ENCODE results near the gene SARDH. TPM values are rescaled to one million over a fixed set of nuclear protein-coding genes. Genes with fewer than 3 reads are reported as not detected.

SARDH gene
- total and polyA plus RNA-seq, 9 donors, result 4.9 to 7.1 (median 5.7) TPM

DNA sequence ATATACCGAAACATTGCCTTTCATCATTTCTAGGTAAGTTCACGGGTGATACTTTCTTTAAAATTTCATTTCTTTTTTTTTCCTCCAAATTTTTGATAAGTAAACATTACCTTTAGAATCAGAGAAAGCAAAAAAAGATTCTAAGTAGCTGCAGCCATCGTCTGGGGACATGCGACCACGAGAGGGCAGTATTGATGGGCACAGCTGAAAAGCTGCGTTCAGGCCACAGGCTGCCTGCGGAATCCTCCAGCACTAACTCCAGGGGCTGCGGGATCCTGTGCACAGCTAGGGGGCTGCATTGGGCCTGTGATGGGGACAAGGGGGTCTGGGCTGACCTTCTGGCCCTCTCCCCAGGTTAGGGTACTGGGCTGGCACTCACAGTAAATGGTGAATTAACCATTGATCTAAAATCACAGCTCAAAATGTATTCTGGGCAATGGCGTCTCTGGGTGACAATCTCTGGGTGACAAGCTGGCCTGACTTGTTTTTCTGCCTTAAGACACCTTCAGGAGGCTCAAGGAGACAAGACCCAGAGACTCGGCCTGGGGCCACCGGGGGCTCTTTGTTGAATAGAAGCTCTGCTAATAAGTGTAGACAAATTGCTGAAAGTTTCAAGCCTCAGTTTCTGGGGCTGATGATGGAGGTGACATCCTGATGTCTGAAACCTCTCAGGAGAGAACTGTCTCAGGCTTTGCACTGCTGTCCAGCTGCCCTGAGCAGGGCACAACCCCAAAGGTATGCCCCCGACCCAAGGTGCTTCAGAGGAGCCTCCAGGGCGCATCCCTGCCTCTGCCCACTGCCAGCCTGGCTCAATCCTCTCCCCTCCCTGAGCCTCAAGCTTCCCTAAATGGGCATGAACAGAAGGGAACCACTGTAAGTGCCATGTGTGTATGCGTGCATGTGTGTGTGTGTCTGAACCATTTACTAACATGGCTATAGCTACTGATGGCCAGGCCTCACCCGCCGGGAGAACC lies 44.3 kb upstream of the SARDH start:
- WGBS (ENCODE audit: insufficient coverage), result 42% methylated on average over 10 of the region's 16 CpGs
- no peaks in the 10 kb centered on the region for H3K9me3 ChIP-seq (replicated peaks; ENCODE audit: control insufficient read depth, low read depth, low read length)
- H3K4me1 ChIP-seq (ENCODE audit: control insufficient read depth, insufficient read depth, low read length), result peaks cover 2% of the 10 kb centered on the region
- H3K36me3 ChIP-seq (ENCODE audit: control insufficient read depth, insufficient read depth, low read length), result peaks cover 42% of the 10 kb centered on the region
- H3K27ac ChIP-seq (ENCODE audit: low read length), result no peak overlapping the region
- no peak overlapping the region for H3K4me3 ChIP-seq (ENCODE audit: low read length)
- no peaks in the 10 kb centered on the region for H3K27me3 ChIP-seq (ENCODE audit: control insufficient read depth, insufficient read depth, low read length)
- peak; percentile 78 for DNase-seq

DNA sequence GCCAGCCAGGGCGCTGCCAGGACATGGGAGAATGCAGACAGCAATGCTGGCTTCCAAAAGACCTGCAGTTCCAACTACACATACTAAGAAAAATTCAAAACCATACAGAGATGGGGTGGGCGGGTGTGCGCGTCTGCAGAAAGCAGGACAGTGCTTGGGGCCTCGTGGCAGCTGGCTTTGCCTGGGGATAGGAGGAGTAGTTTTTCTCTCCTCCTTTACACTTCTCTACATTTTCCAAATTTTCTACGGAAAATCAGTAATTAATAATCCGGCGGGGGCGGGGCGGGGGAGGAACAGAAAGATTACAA lies 43.6 kb upstream of the SARDH start:
- Histone ChIP-seq H3K4me3 (ENCODE audit: low read length) (no peak overlapping the region), H3K9me3 (replicated peaks; ENCODE audit: control insufficient read depth, low read depth, low read length) (no peaks in the 10 kb centered on the region), H3K36me3 (ENCODE audit: control insufficient read depth, insufficient read depth, low read length) (peaks cover 49% of the 10 kb centered on the region), H3K27me3 (ENCODE audit: control insufficient read depth, insufficient read depth, low read length) (no peaks in the 10 kb centered on the region), H3K4me1 (ENCODE audit: control insufficient read depth, insufficient read depth, low read length) (peaks cover 2% of the 10 kb centered on the region), H3K27ac (ENCODE audit: low read length) (no peak overlapping the region)
- DNase-seq, result no peak
- no CpG with 5 or more reads among the region's 10 CpGs for WGBS (ENCODE audit: insufficient coverage)

DNA sequence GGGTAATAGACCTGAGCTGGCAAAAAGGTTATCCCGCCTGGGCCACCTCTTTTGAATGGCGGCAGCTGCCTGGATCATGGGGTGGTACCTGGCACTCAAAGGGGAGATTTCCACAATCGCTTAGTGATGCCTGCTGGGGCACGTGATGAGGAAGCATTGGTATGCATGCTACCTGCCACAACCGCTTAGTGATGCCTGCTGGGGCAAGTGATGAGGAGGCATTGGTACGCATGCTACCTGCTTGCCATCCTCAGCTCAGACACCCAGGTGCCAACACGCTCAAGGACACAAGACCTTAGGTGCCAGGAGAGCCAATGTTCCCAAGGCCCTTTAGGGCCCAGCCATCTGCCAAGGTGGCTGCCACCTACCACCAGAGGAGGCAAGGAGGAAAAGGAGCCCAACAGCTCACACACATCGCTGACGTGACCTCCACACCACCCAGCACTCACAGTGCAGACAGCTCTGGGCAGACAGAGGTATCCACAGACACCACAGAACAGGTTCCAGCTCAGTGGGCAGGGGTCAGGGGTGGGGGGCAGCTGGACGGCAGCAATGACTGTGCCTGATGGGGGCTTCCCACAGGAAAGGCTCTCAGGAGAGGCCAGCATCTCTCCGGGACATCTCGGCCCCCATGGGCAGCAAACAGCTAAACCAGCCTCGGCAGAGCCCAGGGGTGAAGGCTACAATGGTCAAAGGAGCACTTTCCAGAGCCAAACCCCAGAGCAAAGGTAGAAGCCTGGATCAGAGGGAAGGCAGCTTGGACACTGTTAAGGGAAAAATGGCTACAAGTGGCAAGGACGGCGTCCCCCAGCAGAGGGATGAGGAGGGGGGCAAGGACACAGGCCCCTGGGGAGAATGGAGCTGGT lies 43.0 kb upstream of the SARDH start:
- Histone ChIP-seq H3K27ac (ENCODE audit: low read length) (no peak overlapping the region), H3K9me3 (replicated peaks; ENCODE audit: control insufficient read depth, low read depth, low read length) (no peaks in the 10 kb centered on the region), H3K4me3 (ENCODE audit: low read length) (no peak overlapping the region), H3K4me1 (ENCODE audit: control insufficient read depth, insufficient read depth, low read length) (peaks cover 2% of the 10 kb centered on the region), H3K27me3 (ENCODE audit: control insufficient read depth, insufficient read depth, low read length) (no peaks in the 10 kb centered on the region), H3K36me3 (ENCODE audit: control insufficient read depth, insufficient read depth, low read length) (peaks cover 55% of the 10 kb centered on the region)
- over 99% methylated on average over 10 of the region's 15 CpGs for WGBS (ENCODE audit: insufficient coverage)
- no peak for DNase-seq

DNA sequence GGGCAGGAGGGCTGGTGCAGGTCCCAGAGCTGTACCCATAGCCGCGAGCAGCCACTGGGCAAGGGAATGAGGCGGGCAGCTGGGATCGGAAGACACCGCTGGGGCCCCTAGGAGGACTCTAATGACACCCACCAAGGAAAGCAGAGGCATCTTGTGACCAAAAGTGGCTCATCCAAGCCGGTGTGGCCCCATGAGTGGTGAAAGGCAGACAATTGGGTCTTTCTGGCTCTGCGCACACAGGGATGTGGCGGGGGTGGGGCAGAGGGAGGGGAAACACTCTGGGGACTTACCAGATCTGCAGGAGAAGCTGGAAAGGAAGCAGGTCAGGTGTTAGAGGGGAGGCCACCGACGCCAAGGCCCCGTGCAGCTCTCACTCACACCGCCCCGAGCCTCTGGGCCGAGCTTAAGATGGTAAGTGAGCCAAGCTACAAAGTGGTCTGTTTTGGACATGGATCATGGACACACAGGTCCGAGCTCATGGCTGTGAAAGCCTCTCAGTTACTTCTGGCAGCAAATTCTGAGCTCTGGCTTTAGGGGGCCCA lies 42.3 kb upstream of the SARDH start:
- Histone ChIP-seq H3K27ac (ENCODE audit: low read length) (no peak overlapping the region), H3K27me3 (ENCODE audit: control insufficient read depth, insufficient read depth, low read length) (no peaks in the 10 kb centered on the region), H3K4me3 (ENCODE audit: low read length) (no peak overlapping the region), H3K9me3 (replicated peaks; ENCODE audit: control insufficient read depth, low read depth, low read length) (no peaks in the 10 kb centered on the region), H3K4me1 (ENCODE audit: control insufficient read depth, insufficient read depth, low read length) (peaks cover under 1% of the 10 kb centered on the region), H3K36me3 (ENCODE audit: control insufficient read depth, insufficient read depth, low read length) (peaks cover 58% of the 10 kb centered on the region)
- DNase-seq, result no peak
- WGBS (ENCODE audit: insufficient coverage), result 83% methylated on average over 10 of the region's 15 CpGs

DNA sequence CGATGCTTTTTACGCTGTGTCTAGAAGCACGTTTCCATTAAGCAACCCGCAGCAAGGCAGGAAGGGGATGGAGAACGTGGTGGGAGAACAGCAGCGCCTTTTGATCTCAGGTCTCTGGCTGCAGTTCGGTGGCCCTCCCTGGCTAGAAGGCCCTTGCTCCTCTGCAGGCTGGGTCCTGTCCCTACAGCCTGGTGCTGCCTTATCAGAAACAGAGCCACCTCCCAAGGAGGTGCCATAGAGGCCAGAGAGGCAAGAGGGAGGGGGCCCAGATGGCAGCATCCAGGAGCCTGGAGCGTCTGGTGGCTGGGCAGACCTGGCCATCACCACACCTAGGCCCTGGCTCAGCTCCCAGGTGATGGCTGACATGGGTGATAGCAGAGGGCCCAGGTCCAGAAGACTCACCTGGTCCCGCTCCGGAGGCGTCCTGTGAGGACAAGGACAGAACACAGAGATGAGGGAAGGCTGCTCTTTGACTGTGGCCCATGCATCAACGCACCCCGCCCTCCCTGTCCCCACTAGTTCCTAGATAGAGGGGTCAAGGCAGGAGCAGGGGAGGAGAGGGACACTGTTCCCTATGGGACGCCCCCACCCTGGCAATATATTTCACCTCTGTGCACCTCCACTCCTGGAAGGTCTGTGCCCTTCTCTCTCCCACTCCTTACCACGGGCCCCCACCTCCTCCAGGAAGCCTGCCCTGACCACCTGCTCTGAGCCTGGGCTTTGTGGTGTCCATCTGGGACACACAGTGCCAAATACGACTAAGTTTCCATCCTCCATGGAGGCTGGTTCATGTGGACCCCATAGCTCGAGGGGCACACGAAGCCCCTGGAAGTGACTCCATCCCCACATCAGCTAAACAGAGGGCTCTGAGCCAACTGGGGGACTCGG lies 41.6 kb upstream of the SARDH start:
- no peak overlapping the region for H3K4me3 ChIP-seq (ENCODE audit: low read length)
- no peaks in the 10 kb centered on the region for H3K9me3 ChIP-seq (replicated peaks; ENCODE audit: control insufficient read depth, low read depth, low read length)
- H3K4me1 ChIP-seq (ENCODE audit: control insufficient read depth, insufficient read depth, low read length), result no peaks in the 10 kb centered on the region
- H3K27ac ChIP-seq (ENCODE audit: low read length), result no peak overlapping the region
- H3K36me3 ChIP-seq (ENCODE audit: control insufficient read depth, insufficient read depth, low read length), result peaks cover 65% of the 10 kb centered on the region
- WGBS (ENCODE audit: insufficient coverage), result 79% methylated on average over 10 of the region's 19 CpGs
- DNase-seq, result no peak
- H3K27me3 ChIP-seq (ENCODE audit: control insufficient read depth, insufficient read depth, low read length), result no peaks in the 10 kb centered on the region

DNA sequence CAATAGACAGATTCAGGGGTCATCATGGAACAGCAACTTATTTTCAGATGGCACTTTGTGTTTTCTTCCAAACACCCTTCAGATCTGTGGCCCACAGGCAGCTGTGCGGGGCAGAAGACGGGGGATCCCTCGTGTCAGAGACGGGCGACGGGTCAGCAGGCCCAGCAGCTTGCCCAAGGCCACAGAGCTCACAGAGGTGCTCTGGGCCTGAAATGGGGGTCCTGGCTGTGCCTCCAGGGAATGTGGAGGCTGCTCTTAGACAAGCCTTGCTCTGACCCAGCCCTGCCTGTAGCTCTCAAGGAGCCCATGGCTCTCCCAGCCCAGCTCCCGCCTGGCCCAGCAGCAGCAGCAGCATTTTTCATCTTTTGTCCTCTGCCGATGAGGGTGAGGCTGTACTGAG lies 40.9 kb upstream of the SARDH start:
- DNase-seq, result no peak
- H3K4me3 ChIP-seq (ENCODE audit: low read length), result no peak overlapping the region
- no peak overlapping the region for H3K27ac ChIP-seq (ENCODE audit: low read length)
- H3K27me3 ChIP-seq (ENCODE audit: control insufficient read depth, insufficient read depth, low read length), result no peaks in the 10 kb centered on the region
- H3K4me1 ChIP-seq (ENCODE audit: control insufficient read depth, insufficient read depth, low read length), result no peaks in the 10 kb centered on the region
- WGBS (ENCODE audit: insufficient coverage), result 91% methylated on average over 8 of the region's 8 CpGs
- peaks cover 66% of the 10 kb centered on the region for H3K36me3 ChIP-seq (ENCODE audit: control insufficient read depth, insufficient read depth, low read length)
- H3K9me3 ChIP-seq (replicated peaks; ENCODE audit: control insufficient read depth, low read depth, low read length), result peaks cover 6% of the 10 kb centered on the region

DNA sequence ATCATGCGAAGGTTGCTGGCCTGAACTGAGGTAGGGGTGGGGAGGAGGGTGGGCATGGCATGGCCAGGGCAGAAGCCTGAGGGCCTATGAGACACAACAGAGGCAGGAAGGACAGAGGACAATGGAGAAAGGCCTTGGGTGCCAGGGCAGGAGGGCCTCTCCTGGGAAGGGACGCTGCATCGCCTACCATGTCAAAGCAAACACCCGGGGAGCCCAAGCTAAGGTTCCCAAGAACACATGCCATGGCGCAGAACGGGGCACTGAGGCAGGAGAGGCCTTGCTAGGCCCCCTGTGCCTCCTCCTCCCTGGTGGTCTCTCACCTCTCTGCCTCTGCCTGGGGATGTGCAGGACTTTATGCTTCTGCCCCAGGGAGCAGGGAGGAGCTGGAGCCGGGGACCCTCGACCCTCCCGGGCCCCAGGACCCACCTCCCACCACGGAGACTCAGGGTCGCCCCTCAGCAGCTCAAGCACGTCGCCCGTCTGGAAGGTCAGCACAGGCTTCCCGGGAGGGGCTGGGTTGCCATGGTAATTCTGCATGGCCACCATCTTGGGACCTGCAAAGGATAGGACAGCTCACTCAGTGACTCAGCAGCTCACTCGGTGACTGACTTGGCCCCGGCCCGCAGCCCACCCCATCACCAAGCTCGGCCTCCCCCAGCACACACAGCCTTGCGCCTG lies 40.3 kb upstream of the SARDH start:
- H3K9me3 ChIP-seq (replicated peaks; ENCODE audit: control insufficient read depth, low read depth, low read length), result peaks cover 9% of the 10 kb centered on the region
- no peak overlapping the region for H3K4me3 ChIP-seq (ENCODE audit: low read length)
- 86% methylated on average over 15 of the region's 20 CpGs for whole genome bisulfite sequencing (ENCODE audit: insufficient coverage)
- no peak overlapping the region for H3K27ac ChIP-seq (ENCODE audit: low read length)
- DNase-seq, result no peak
- peaks cover 66% of the 10 kb centered on the region for H3K36me3 ChIP-seq (ENCODE audit: control insufficient read depth, insufficient read depth, low read length)
- H3K27me3 ChIP-seq (ENCODE audit: control insufficient read depth, insufficient read depth, low read length), result no peaks in the 10 kb centered on the region
- no peaks in the 10 kb centered on the region for H3K4me1 ChIP-seq (ENCODE audit: control insufficient read depth, insufficient read depth, low read length)

DNA sequence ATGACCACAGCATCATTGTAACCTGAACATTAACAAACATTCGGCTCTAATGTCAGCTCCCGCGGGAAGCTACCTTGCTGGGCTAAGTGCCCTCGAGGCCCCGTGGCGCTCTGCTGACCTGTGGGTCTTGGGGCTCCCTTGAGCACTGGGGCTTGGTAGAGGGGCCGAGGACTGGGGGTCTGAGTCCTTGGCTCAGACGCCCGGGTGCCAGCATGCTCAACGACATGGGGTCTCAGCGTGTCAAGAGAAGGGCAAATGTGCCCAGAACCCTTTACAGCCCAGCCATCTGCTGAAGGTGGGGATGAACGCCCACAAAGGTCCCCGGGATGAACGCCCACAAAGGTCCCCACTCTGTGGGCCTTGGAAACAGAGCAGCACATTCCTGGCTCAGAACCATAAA lies 39.7 kb upstream of the SARDH start:
- H3K27ac ChIP-seq (ENCODE audit: low read length), result no peak overlapping the region
- DNase-seq, result no peak
- H3K9me3 ChIP-seq (replicated peaks; ENCODE audit: control insufficient read depth, low read depth, low read length), result peaks cover 9% of the 10 kb centered on the region
- peaks cover 60% of the 10 kb centered on the region for H3K36me3 ChIP-seq (ENCODE audit: control insufficient read depth, insufficient read depth, low read length)
- WGBS (ENCODE audit: insufficient coverage), result 92% methylated on average over 13 of the region's 14 CpGs
- no peaks in the 10 kb centered on the region for H3K4me1 ChIP-seq (ENCODE audit: control insufficient read depth, insufficient read depth, low read length)
- H3K27me3 ChIP-seq (ENCODE audit: control insufficient read depth, insufficient read depth, low read length), result no peaks in the 10 kb centered on the region
- no peak overlapping the region for H3K4me3 ChIP-seq (ENCODE audit: low read length)

DNA sequence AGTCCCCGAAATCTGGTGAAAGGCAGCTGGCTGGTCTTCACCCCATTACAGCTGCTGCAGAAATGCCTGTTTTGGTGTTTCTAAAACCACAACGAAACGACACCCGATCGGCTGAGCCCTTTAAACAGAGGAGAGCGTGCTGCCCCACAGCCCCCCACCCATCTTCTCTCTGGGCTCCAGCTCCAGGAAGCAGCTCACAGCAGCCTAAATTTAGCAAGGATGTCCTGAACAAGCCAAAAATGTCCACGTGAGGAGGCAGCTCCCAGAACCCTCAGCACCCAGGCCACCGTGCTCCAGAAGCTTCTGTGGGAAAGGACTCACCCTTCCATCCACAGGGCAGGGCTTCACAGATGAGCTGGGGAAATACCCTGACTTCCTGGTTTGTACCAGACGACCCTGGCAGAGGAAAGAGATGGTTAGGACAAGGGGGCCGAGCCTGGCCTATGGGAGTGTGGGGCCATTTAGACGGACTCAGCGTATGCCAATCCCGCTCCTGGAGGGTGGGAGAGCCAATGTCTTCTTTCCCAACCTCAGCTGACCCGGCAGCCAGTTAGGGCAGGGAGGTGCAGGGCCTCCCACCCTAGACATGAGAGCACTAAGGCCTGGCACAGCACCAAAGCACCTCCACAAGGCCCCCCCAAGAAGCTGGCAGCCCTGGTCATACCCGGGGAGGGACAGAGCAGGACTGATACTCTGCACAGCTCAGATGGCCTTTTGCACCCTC lies 39.1 kb upstream of the SARDH start:
- WGBS (ENCODE audit: insufficient coverage), result 73% methylated on average over 10 of the region's 15 CpGs
- Histone ChIP-seq H3K36me3 (ENCODE audit: control insufficient read depth, insufficient read depth, low read length) (peaks cover 60% of the 10 kb centered on the region), H3K27me3 (ENCODE audit: control insufficient read depth, insufficient read depth, low read length) (no peaks in the 10 kb centered on the region), H3K9me3 (replicated peaks; ENCODE audit: control insufficient read depth, low read depth, low read length) (peaks cover 9% of the 10 kb centered on the region), H3K4me3 (ENCODE audit: low read length) (no peak overlapping the region), H3K4me1 (ENCODE audit: control insufficient read depth, insufficient read depth, low read length) (no peaks in the 10 kb centered on the region), H3K27ac (ENCODE audit: low read length) (no peak overlapping the region)
- peak; percentile 60 for DNase-seq
